HepG2 (cell line): ENCODE results near the gene SSBP4. TPM values are rescaled to one million over a fixed set of nuclear protein-coding genes. Genes with fewer than 3 reads are reported as not detected.

Experiments
- ATF1 ChIP-seq: IDR thresholded peaks from 2 replicates; pipeline ENCODE4 v1.6.1; 2016; ENCODE audit warnings: mild to moderate bottlenecking, control low read depth
- CAMTA2 ChIP-seq: sonication (generic); formaldehyde crosslinking; IDR thresholded peaks from 2 replicates; pipeline ENCODE4 v1.4.0; 2020; ENCODE audit warnings: mild to moderate bottlenecking, missing genetic modification reagents, borderline replicate concordance
- DRAP1 ChIP-seq: IDR thresholded peaks from 2 replicates; pipeline ENCODE4 v1.6.1; 2016; ENCODE audit warnings: missing genetic modification reagents, missing compliant biosample characterization
- GRHL1 ChIP-seq: sonication (generic); formaldehyde crosslinking; conservative IDR thresholded peaks from 2 replicates; pipeline ENCODE4 v1.8.0; 2022; ENCODE audit warnings: missing genetic modification reagents
- HNRNPLL ChIP-seq: fragments of 200-400 bp; formaldehyde crosslinking; IDR thresholded peaks from 2 replicates; pipeline ENCODE4 v1.6.1; 2017; ENCODE audit warnings: mild to moderate bottlenecking, low read depth, low read length; ENCODE audit not compliant: poor library complexity, severe bottlenecking
- HNRNPUL1 ChIP-seq: fragments of 200-400 bp; formaldehyde crosslinking; IDR thresholded peaks from 2 replicates; pipeline ENCODE4 v1.6.1; 2017; ENCODE audit warnings: low read depth, mild to moderate bottlenecking, low read length, moderate library complexity
- REPIN1 ChIP-seq: sonication (generic); formaldehyde crosslinking; IDR thresholded peaks from 2 replicates; pipeline ENCODE4 v1.8.0; 2022; ENCODE audit warnings: missing genetic modification reagents, low read depth, mild to moderate bottlenecking, borderline replicate concordance
- RFX1 ChIP-seq: fragments of 450-650 bp; IDR thresholded peaks from 2 replicates; pipeline ENCODE4 v1.6.1; 2017
- RFX5 ChIP-seq: IDR thresholded peaks from 2 replicates; pipeline ENCODE4 v1.6.1; 2011; ENCODE audit warnings: low read depth, low read length, improper control_type of control experiment
- SKIL ChIP-seq: sonication (generic); formaldehyde crosslinking; IDR thresholded peaks from 2 replicates; pipeline ENCODE4 v1.8.0; 2022; ENCODE audit warnings: missing genetic modification reagents, mild to moderate bottlenecking, moderate library complexity, borderline replicate concordance
- SP5 ChIP-seq: IDR thresholded peaks from 2 replicates; pipeline ENCODE4 v1.6.1; 2016; ENCODE audit warnings: low read depth, borderline replicate concordance
- THAP9 ChIP-seq: sonication (generic); formaldehyde crosslinking; IDR thresholded peaks from 2 replicates; pipeline ENCODE4; 2020; ENCODE audit warnings: missing genetic modification reagents, mild to moderate bottlenecking, borderline replicate concordance
- WIZ ChIP-seq: sonication (generic); formaldehyde crosslinking; IDR thresholded peaks from 2 replicates; pipeline ENCODE4 v1.5.1; 2020; ENCODE audit warnings: mild to moderate bottlenecking, missing genetic modification reagents
- YEATS4 ChIP-seq: sonication (generic); formaldehyde crosslinking; IDR thresholded peaks from 2 replicates; pipeline ENCODE4 v1.4.0; 2020; ENCODE audit warnings: missing genetic modification reagents, borderline replicate concordance
- ZNF326 ChIP-seq: sonication (generic); formaldehyde crosslinking; IDR thresholded peaks from 2 replicates; pipeline ENCODE4 v1.4.0; 2020; ENCODE audit warnings: missing genetic modification reagents, borderline replicate concordance
- ZNF33A ChIP-seq: sonication (generic); formaldehyde crosslinking; IDR thresholded peaks from 2 replicates; pipeline ENCODE4 v1.5.1; 2020; ENCODE audit warnings: missing genetic modification reagents, mild to moderate bottlenecking, moderate library complexity, borderline replicate concordance
- ZNF704 ChIP-seq: sonication (generic); formaldehyde crosslinking; IDR thresholded peaks from 2 replicates; pipeline ENCODE4 v1.8.1; 2023; ENCODE audit warnings: mild to moderate bottlenecking, inconsistent platforms, moderate library complexity, missing genetic modification reagents, borderline replicate concordance
- ZNF713 ChIP-seq: sonication (generic); formaldehyde crosslinking; IDR thresholded peaks from 2 replicates; pipeline ENCODE4 v1.4.0; 2020; ENCODE audit warnings: mild to moderate bottlenecking, missing genetic modification reagents
- ZNF816 ChIP-seq: sonication (generic); formaldehyde crosslinking; IDR thresholded peaks from 2 replicates; pipeline ENCODE4 v1.8.0; 2022; ENCODE audit warnings: missing genetic modification reagents, mild to moderate bottlenecking, borderline replicate concordance
- polyA plus RNA-seq, 8 experiments: library from polyadenylated mRNA; depleted of rRNA in 3 of 8; stranded (reverse) in 7 of 8; unstranded in 1 of 8; fragments of >200 nt; fragmentation: Illumina TruSeq in 4 of 8; extraction: Trizol in 4 of 8; gene quantifications; 2 replicates each; pipeline versions ENCODE4 v1.2.1 to v1.2.3, GENCODE V29; 2011 to 2016; ENCODE audit warnings: low read depth in 4 of 8, missing spikeins in 1 of 8, mixed read lengths in 1 of 8; ENCODE audit not compliant: insufficient read depth in 1 of 8
- total RNA-seq, 5 experiments: library from RNA; depleted of rRNA; stranded (reverse); fragments of >200 nt; fragmentation: Illumina TruSeq; extraction: Trizol; gene quantifications; 2 replicates each; pipeline ENCODE4 v1.2.3, GENCODE V29; 2016; ENCODE audit warnings: low read depth in 1 of 5

The SSBP4 gene
- total and polyA plus RNA-seq, 2 of the 13 experiments (the other 11 are each of a cell fraction or from before 2014, with no cell fraction given), result 20.8 to 39.5 TPM

GRCh38 chr19:18388100-18388959, 30.9 kb upstream of the SSBP4 start (continued):
- TF ChIP-seq DRAP1 (CRISPR knock-in tag), result peak; percentile 23; the same call in 1 of the 2 replicates
- peak; percentile 68 for TF ChIP-seq YEATS4 (CRISPR knock-in tag)
- TF ChIP-seq CAMTA2 (CRISPR knock-in tag), result 0 out of 2 replicates have a peak, but pooled peaks have one; percentile 75
- peak; percentile 81; the same call in 1 of the 2 replicates for TF ChIP-seq SKIL (CRISPR knock-in tag)
- TF ChIP-seq ZNF704 (CRISPR knock-in tag), result peak; percentile 80
- TF ChIP-seq THAP9 (CRISPR knock-in tag), result peak; percentile 59; the same call in 1 of the 2 replicates
- TF ChIP-seq ZNF713 (CRISPR knock-in tag), result no peak
- no peak for TF ChIP-seq ZNF33A (CRISPR knock-in tag)
- TF ChIP-seq ZNF326 (CRISPR knock-in tag), result no peak
- peak; percentile 93 for TF ChIP-seq REPIN1 (CRISPR knock-in tag)
- no peak for TF ChIP-seq ZNF816 (CRISPR knock-in tag)
- peak; percentile 70; the same call in 1 of the 2 replicates for TF ChIP-seq WIZ (CRISPR knock-in tag)
- no peak for TF ChIP-seq RFX1
- TF ChIP-seq ATF1 (CRISPR knock-in tag), result no peak
- TF ChIP-seq GRHL1 (CRISPR knock-in tag), result no peak
- no peak for TF ChIP-seq RFX5
- peak; percentile 76; the same call in 1 of the 2 replicates for TF ChIP-seq HNRNPUL1
- peak; percentile 78 for TF ChIP-seq HNRNPLL
- TF ChIP-seq SP5 (CRISPR knock-in tag), result peak; percentile 24; the same call in 1 of the 2 replicates
